NCI-H510A treated with DMSO at 0.1 percent for 48 hours (cell line): ENCODE measurements around the gene CCDC92B.
A peak's percentile ranks its signal among the peaks of the same experiment; 100 is the strongest.
"Not testable (repeated sequence)": the region's sequence is repeated elsewhere in the genome, so short reads cannot be mapped to it uniquely, and the experiment has no call there.

ENCODE experiments used
- DNase-seq: peaks from one replicate; lab custom pipeline; 2025; lab: John Stamatoyannopoulos, UW

The CCDC92B gene

GRCh38 chr17:2689411-2690164 is 59.9 kb downstream of the CCDC92B start:
- no peak for DNase-seq

GRCh38 chr17:2688351-2689342 is 60.8 kb downstream of the CCDC92B start:
- DNase-seq, result peak; percentile 57

GRCh38 chr17:2687074-2687418 is 62.4 kb downstream of the CCDC92B start:
- no peak for DNase-seq

- DNase-seq, result no peak
Measured at GRCh38 chr17:2685696-2686095, 63.8 kb downstream of the CCDC92B start.

- no peak for DNase-seq
Measured at GRCh38 chr17:2684549-2684948, 64.9 kb downstream of the CCDC92B start.

- DNase-seq, result no peak
Measured at GRCh38 chr17:2683912-2684311, 65.5 kb downstream of the CCDC92B start.

- no peak for DNase-seq
Measured at GRCh38 chr17:2682176-2682938, 67.1 kb downstream of the CCDC92B start.

- DNase-seq, result no peak
Measured at GRCh38 chr17:2681650-2682049, 67.8 kb downstream of the CCDC92B start.

- DNase-seq, result no peak
Measured at GRCh38 chr17:2680961-2681360, 68.5 kb downstream of the CCDC92B start.

GRCh38 chr17:2679247-2679646 is 70.2 kb downstream of the CCDC92B start:
- DNase-seq, result not testable (repeated sequence)
